HG03521 (cell line): Measurements from ENCODE around the gene CD2AP.
"Not testable (repeated sequence)": the region's sequence is repeated elsewhere in the genome, so short reads cannot be mapped to it uniquely, and the experiment has no call there.

ENCODE experiments used
- ATAC-seq: cut with Tn5 transposase; IDR thresholded peaks from one replicate; pipeline ENCODE4 v1.9.1; 2021; ENCODE audit warnings: mild to moderate bottlenecking, moderate library complexity; ENCODE audit not compliant: unreplicated experiment

CD2AP gene

DNA sequence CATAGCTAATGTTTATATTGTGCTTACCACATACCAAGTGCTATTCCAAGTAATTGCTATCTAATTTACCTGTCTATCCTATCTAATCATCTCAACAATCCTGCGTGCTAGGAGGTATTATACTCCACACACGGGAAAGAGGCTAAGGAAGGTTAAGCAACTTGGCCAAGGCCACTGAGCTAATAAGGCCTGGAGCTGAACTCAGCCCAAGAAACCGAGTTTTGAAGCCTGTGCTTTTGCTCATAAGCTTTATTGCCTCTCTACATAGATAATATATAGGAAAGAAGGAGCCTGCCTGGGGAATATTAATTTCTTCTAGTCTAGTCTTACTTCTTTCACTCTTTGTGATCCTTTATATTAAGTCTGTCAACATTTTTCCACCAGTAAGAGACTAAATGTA lies 153.0 kb downstream of the CD2AP start:
- no peak for ATAC-seq

DNA sequence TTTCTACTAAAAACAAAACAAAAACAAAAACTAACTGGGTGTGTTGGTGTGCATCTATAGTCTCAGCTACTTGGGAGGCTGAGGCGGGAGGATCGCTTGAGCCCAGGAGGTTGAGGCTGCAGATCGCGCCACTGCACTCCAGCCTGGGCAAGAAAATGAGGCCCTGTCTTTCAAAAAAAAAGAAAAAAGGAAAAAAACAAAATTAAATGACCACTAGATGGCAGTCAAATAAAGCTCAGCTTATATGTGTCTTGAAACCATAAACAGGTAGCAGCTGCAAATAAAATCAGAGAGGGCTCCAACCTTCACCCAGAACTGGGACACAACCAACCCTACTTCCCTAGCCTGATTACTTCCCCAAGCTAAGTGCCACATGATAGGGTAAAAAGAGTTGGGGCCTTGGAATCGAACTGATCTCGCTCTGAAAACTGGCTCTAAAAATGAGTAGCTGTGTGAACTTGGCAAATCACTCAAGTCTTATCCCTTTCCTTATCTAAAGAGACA lies 153.7 kb downstream of the CD2AP start:
- ATAC-seq: peak; percentile 47

DNA sequence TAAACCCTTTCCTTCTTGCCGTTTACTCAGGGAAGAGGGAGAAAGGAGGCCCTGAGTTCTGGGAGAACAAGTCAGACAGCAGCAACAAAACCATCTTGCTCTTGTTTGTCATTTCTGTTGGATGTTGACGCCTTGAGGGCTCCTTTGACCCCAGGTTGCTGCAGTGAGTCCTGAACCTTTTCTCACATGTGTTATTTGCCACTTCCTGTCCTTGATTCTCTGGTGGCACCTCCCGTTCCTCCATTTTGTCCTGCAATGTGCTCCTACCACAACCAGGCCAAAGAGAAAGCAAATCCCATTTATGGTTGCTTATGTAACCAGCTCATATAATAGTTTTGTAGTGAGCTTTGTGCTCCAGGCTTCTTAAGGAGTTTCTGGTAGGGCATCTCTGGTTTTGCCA lies 154.2 kb downstream of the CD2AP start:
- ATAC-seq: no peak

DNA sequence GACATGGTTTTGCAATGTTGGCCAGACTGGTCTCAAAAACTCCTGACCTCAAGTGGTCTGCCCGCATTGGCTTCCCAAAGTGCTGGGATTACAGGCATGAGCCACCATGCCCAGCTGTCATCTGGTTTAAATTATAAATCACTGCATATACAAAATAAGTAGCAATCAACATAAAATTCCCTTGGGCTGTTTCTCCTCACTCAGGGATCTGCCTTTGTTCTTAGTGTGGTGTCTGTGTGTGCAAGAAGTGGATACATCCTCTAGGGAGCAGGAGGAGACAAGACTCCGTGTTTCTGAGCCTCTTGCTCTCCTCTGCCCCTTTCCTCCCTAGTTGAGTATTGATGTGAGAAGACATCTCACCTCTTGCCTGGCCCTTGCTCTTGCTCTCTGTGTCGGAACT lies 155.6 kb downstream of the CD2AP start:
- no peak for ATAC-seq

DNA sequence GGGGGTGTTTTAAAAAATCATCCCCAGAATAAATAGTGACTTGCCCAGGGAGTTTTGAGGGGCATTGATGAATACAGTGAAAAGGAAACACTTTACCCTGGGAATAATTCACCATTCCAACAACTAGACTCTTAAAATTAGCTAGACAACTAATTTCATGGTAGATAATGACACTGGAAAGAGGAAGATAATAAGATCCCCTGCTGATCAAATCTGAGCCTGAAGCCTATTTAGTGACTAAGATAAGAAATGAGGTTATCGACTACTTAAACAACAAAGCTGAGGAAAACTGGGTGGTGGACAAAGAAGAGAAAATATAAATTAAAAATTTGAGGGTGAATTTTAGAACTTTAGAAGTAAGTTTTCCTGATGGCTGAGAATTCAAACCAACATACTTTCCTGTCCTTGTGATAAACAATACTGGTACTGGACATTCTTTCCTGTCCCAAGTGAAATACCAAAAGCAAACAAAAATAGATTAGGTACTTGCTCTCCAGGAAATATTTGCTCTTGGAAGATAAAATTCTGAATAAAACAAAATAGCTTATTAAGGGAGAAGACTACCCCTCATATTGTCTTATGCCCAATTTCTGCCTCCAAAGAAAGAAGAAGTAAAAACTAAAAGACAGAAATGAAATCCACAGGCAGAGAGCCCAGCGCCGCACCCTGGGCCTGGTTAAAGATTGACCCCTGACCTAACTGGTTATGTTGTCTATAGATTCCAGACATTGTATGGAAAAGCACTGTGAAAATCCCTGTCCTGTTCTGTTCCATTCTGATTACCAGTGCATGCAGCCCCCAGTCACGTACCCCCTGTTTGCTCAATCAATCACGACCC lies 156.8 kb downstream of the CD2AP start:
- no peak for ATAC-seq

DNA sequence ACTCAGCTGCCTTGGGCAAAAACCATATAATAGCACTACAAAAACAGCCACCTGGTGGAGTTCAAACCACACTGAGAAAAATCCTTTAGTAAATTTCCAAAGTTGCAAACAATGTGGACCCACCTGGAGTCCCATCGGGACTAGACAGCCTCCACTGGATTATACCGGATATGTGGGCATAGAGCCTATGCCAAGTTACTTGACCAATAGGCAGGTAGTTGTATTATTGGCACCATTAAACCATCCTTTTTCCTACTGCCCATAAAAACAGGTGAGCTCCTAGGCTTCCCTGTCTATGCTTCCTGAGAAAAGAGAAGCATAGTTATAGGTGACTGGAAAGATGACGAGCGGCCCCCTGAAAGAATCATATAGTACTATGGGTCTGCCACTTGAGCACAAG lies 169.1 kb downstream of the CD2AP start:
- ATAC-seq: no peak

DNA sequence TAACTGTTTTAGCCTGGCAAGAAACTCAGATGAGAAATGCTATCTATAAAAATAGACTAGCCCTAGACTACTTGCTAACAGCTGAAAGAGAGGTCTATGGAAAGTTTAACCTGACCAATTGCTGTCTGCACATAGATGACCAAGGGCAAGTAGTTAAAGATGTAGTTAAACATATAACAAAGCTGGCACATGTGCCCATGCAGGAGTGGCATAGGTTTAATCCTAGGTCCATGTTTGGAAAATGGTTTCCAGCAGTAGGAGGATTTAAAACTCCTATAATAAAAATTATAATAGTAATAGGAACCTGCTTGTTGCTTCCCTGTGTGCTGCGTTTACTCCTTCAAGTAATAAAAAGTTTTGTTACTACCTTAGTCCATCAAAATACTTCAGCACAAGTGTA lies 169.6 kb downstream of the CD2AP start:
- ATAC-seq: no peak

DNA sequence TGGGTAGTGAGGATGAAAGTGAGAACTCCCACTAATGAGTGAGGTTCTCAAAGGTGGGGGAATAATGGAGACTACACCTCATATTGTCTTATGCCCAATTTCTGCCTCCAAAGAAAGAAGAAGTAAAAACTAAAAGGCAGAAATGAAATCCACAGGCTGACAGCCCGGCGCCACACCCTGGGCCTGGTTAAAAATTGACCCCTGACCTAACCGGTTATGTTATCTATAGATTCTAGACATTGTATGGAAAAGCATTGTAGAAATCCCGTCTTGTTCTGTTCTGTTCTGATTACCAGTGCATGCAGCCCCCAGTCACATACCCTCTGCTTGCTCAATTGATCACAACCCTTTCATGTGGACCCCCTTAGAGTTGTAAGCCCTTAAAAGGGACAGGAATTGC lies 170.0 kb downstream of the CD2AP start:
- ATAC-seq: not testable (repeated sequence)

DNA sequence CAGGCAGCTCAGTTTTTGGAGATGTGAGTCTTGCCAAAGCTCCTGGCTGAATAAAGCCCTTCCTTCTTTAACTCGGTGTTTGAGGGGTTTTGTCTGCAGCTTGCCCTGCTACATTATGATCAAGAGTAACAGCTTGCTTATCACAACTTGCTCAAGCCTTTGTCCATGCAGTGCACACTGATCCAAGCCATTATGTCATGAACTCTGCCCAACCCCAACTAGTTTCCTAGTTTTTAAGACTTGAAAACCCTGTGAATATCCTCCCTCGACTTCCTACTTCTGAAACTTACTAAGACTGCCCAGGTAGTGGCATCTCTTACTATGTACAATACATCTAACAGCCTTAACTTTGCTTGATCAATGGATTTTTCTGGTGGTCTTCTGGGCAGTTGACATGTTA lies 170.4 kb downstream of the CD2AP start:
- no peak for ATAC-seq

DNA sequence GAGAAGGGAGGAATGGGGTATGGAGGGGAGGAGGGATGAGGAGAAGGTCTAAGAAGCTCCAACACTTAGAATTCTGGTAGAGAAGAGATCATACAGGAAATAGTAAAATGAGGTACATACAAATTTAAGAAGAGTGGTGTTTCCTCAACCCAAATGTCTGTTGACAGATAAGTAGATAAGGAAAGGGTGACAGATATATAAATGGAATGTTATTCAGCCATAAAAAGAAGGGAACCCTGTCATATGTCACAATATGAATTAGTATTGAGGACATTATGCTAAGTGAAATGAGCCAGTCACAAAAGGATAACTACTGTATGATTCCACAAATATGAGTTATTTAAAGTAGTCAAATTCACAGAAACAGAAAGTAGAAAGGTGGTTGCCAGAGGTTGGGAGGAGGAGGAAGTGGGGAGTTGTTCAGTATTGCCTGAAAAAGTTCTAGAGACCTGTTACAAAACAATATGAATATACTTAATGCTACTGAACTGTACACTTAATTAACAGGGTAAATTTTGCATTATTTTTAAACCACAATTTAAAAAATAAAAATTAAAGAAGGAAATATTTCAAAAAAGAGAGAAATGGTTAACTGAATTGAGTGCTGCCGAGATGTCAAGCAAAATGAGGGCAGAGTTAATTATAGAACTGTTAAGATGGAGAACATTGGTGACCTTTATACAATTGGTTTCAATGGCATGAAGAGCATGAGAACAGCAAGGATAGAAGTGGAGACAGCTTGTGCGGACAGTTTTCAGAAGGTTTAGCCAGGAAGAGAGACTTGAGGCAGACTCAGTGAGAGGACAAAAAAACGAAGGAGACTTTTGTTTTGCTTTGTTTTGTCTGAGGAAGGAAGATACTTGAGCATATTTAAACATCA lies 173.2 kb downstream of the CD2AP start:
- ATAC-seq: no peak

DNA sequence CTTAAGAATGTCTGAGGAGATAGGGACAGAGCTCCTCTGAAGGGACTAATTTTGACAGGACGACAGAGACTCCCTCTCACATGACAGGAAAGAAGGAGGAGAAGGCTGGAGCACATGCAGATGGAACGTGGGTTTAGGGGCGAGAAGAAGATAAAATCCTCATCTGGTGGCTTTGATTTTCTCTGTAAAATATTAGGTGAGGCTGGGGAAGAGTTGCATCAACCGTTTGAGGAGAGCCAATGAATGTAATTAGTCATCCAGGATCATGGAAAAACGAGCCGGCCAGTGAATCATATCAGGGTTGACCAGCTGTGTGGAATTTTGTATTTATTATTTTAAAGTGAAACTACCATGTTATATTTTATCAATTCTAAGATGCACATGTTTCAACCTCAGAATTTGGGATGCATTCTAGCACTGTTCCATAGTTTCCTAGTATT lies 173.9 kb downstream of the CD2AP start:
- ATAC-seq: no peak

DNA sequence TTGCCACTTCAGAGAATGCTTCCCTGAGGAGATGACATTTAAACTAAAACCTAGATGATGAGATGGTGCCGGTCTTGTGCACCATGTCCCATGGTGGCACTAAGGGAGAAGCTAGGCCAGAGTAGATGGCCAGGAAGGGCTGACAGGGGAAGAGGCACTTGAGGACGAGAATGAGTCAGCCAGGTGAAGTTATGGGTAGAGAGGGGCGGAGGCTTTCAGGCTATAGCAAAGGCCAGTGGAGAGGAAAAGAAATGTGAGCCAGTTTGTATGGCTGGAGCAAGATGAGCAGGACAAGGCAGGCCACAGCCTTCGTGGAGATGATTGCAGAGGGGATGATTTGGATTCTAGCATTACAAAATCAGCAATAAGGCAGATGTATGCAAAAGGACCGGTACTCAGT lies 176.1 kb downstream of the CD2AP start:
- ATAC-seq: no peak

DNA sequence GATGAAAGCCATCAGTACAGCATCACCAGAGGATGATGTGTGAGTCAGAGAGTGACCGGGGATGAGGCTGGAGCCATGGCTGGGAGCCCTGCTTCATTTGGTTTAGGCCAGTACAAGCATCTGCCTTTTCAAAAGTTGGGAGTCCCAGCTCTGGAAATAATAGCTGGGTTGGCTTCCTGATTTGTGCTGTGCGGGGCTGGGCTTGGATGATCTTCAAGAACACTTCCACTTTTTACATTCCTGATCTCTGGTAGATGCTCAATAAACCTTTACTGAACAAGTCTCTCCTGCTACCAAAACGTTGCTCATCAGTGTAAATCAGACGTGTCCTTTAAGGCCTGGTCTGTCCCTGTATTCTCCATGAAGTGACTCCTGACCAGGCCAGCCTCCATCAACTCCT lies 176.7 kb downstream of the CD2AP start:
- ATAC-seq: no peak

DNA sequence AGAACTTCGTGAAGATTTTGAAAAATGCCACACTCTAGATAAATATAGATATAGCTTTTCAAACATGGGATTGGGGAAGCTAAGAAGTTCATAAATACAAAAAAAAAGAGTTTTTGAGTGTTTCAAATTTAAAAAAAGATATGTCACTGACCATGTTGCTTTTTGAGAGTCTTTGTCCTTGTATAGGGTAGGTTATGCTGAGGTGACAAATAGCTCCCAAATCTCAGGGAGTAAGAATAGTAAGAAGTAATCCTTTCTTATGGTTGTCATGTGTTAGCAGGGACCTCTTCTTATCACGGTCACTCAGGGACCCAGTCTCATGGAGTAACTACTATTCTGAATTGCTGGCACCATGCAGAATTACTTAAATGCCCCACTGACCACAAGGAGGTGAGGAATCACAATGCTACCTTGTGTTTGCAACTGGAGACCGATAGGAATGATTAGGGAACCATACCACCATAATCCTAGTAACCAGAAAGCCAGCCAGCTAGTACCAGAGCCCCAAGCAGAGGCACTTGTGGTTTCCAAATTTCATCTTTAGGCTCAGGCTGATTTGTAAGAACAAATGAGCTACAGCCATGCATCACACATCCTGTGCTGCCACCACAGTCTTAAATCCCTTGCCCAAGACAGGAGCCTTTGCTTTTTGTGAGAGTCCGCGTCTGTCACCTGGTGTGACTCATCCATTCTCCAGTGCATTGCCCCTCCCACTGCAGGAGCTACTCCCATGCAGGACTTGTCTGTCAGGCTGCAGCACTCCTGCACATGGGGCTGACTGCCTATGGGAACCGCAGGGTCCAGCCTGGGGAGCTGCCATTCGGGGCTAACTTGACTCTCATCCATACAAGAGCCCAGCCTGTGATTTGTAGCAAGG lies 178.4 kb downstream of the CD2AP start:
- no peak for ATAC-seq

DNA sequence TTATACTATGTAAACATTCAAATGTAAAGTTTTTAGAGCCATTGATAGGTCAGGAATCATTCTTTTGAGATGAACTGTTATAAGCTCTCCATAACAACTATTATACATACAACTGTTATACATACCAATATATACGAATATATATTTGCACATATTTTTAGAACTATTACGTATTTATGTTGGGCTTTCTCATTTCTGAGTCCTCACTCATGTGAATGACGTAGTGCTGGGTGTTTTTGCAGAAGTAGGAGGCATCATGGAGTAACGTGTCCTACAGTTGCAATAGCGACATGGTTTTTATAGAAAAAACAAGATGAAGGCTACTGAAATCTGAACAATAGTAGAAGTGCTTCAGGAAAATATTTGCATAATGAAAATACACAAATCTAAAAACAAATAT lies 184.4 kb downstream of the CD2AP start:
- no peak for ATAC-seq

DNA sequence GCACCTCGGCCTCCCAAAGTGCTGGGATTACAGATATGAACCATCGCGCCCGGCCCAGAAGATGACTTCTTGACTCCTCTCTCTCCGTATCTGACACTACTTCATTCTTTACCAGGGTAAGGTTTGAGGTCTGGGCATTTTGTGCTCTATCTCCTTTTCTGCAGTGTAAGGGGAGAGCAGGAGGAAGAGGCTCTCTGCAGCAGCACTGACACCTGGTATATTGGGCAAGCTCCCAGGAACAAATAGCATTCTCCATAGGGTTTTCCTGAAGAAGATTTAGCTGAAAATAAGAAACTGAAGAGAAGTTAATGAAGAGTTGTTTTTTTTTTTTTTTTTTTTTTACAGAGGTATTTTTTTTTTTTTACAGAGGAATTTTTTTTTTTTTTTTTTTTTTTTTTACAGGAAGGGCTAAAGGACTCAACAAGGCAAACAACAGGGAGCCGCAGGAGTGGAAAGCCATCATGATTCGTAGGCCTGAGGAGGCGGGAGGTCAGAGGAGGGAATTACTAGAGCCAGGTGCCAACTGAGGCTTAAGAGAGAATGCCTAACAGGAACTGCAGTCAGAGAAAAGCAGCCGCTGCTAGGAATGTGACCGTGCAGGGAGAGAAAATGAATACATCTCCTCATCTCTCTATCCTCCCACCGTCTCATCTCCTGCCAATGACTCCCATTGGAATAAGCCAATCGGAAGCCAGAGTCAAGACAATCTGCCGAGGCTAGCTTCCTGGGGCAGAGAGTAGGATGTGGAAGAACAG lies 186.1 kb downstream of the CD2AP start:
- ATAC-seq: no peak

DNA sequence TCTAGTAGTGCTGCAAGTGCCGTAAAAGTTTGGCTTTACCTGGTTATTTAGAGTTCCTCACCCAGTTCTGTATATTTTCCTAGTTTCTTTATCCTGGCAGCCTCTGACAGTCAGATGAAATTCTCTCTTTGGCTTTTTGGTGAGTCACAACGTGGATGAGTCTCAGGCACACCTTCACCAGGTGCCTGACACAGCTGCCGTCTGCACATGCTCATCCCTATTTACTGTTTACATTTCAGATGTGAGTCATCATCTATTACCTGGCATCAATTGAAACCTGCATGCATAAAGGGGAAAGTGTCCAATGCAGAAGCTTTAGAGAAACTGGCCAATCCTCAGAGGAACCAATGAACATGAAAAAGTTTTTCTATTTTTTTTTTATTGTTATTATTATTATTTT lies 187.5 kb downstream of the CD2AP start:
- no peak for ATAC-seq

DNA sequence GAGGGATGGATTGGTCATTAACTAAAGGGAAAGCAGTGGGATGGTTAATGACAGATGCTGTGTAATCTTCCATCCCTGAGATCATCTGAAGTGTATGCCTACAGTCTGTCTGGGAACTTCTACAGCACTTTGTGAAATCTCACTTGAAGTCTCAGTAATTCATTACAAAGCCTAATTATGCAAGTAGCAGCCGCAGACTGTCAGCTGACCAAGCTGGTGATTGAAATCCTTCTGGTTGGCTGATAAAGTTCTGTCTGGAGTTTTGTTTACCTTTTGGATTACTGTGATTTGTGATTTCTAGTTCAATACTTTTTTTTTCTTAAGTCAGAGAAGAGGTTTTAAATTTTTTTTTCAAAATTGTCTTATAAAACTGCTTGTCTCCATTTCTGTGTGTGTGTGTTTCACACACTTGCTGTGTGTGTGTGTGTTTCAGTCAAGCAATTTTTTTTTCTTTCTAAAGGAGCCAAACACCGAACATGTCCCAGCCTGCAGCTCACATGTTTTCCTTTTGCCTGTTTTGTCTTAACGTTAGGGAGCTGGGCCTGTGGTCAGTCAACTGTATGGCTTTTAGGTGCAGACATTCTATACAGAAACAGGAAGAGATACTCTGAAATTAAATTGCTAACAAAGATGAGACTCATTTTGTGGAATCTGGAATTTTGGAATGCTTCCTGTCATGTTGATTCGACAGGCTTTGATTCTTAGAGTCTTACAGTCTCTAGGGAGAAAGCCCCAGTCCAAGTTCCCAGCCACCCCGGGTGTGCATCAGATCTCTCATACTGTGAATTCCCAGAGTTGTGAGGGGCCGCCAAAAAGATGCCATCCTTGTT lies 192.3 kb downstream of the CD2AP start:
- no peak for ATAC-seq

DNA sequence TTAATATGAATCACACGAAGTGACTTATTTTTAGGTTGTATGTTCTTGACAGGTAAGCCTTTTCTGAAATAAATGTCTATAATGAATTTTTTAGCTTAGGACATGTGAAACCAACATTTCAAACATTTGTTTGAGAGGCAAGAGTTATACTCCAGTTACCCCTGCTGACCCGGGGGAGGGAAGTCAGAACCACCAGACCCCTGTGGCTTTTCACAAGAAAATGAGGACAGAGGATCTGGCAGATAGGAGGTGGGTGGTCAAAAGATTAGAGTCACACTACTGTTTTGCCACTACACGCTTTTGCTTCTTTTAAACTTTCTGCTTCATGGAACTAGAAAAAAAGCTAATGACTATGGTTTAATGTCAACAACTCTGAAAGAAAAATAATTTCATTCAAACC lies 193.3 kb downstream of the CD2AP start:
- ATAC-seq: no peak
